ENCODE measurements around the gene VPS26C. TPM values are rescaled to one million over a fixed set of nuclear protein-coding genes. Genes with fewer than 3 reads are reported as not detected.

VPS26C gene
- total RNA-seq, 1 experiment from 2014 or later, result 42.1 TPM

DNA sequence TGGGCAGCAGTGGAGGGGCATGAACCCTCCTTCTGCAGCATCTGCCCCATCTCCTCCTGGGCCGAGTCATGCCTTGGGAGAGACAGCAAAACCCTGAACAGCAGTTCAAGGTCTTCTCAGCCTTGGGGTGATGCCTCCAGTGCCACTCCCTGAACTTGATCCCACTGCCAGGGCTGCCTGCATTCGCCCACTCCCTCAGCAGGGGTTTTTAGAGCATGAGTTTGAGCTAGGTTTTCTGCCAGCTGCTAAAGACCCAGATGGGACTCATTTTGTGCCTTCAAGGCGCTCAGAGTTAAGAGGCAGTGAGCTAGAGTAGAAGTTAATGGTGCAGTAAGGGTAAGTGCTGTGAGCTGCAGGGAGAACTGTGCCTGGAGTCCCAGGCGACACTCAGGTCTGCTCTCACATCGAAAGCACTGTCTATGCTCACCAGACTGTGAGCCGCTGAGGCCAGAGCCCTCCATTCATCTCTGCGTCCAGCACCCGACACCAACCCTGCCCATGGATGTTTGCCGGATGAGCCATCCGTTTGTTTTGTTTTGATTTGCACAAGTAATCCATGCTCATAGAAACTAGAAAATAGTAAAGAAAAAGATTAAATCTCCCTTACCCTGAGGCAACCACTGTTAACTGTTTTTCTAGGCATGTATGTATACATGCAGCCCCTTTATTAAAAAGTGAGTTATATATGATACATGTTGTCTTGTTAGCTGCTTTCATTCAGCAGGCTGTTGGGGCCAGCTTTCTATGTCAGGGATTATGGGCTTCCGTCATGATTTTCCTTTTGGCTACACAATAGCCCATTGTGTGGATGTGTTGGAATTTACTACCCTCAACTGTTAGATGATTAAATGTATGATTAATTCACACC is 67.8 kb downstream of the VPS26C start:
- Histone ChIP-seq H3K9ac (ENCODE audit: low read length) (peak overlapping the region; percentile 59), H3K9me3 (ENCODE audit: control insufficient read depth in 1 of 2, insufficient read depth in 1 of 2, low read depth in 1 of 2, low read length in 2 of 2) (no peaks in the 10 kb centered on the region)

More for the DNA sequence above, 67.8 kb downstream of the VPS26C start:
- Histone ChIP-seq H3K36me3 (ENCODE audit: control insufficient read depth in 1 of 2, insufficient read depth in 2 of 2, low read length in 2 of 2) (peaks cover 18 to 24% of the 10 kb centered on the region in 2 experiments; a peak in 3 of 4 replicates), H3K27me3 (ENCODE audit: insufficient read depth, low read length) (no peaks in the 10 kb centered on the region), H3K79me2 (ENCODE audit: insufficient read depth, low read length) (no peaks in the 10 kb centered on the region), H3K27ac (ENCODE audit: low read depth, low read length) (peak overlapping the region; percentile 70), H3K4me2 (ENCODE audit: low read length) (peak overlapping the region; percentile 71), H3K4me1 (ENCODE audit: control insufficient read depth in 1 of 2, insufficient read depth in 2 of 2, low read length in 2 of 2) (peaks cover 20 to 58% of the 10 kb centered on the region in 2 experiments), H2AFZ (ENCODE audit: low read depth, low read length, poor library complexity, severe bottlenecking) (no peak overlapping the region), H3K4me3 (replicated peaks in 1 of 2; ENCODE audit: low read depth in 1 of 2, low read length in 2 of 2) (peak overlapping the region in 1 of 2 experiments; percentile 30; a peak in 1 of 4 replicates), H3K9me2 (ENCODE audit: insufficient read depth) (no peaks in the 10 kb centered on the region), H4K20me1 (ENCODE audit: insufficient read depth) (no peaks in the 10 kb centered on the region)
- CTCF ChIA-PET, result no interaction called here
- POLR2A ChIA-PET, result no interaction called here
- TF ChIP-seq, protein P1, sequence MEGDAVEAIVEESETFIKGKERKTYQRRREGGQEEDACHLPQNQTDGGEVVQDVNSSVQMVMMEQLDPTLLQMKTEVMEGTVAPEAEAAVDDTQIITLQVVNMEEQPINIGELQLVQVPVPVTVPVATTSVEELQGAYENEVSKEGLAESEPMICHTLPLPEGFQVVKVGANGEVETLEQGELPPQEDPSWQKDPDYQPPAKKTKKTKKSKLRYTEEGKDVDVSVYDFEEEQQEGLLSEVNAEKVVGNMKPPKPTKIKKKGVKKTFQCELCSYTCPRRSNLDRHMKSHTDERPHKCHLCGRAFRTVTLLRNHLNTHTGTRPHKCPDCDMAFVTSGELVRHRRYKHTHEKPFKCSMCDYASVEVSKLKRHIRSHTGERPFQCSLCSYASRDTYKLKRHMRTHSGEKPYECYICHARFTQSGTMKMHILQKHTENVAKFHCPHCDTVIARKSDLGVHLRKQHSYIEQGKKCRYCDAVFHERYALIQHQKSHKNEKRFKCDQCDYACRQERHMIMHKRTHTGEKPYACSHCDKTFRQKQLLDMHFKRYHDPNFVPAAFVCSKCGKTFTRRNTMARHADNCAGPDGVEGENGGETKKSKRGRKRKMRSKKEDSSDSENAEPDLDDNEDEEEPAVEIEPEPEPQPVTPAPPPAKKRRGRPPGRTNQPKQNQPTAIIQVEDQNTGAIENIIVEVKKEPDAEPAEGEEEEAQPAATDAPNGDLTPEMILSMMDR (IDR thresholded peaks at IDR 0.05 in 2 of 3, conservative IDR thresholded peaks at IDR 0.05 in 1 of 3; ENCODE audit: borderline replicate concordance in 1 of 3, insufficient read depth in 1 of 3, low read depth in 2 of 3, low read length in 2 of 3), result no peak
- no peak for TF ChIP-seq CBX3 (IDR thresholded peaks at IDR 0.05; ENCODE audit: low read depth)
- TF ChIP-seq, protein P2, sequence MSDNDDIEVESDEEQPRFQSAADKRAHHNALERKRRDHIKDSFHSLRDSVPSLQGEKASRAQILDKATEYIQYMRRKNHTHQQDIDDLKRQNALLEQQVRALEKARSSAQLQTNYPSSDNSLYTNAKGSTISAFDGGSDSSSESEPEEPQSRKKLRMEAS (IDR thresholded peaks at IDR 0.05), result 0 out of 2 replicates have a peak, but pooled peaks have one; percentile 48
- TF ChIP-seq RAD21 (IDR thresholded peaks at IDR 0.05; ENCODE audit: low read depth), result no peak
- TF ChIP-seq EGR1 (IDR thresholded peaks at IDR 0.05; ENCODE audit: low read depth), result peak; percentile 27; the same call in 1 of the 2 replicates
- peak; percentile 10 for TF ChIP-seq SP1 (IDR thresholded peaks at IDR 0.05; ENCODE audit: low read depth)
- peak; percentile 29; the same call in 1 of the 2 replicates for TF ChIP-seq JUND (IDR thresholded peaks at IDR 0.05)
- RAD21 ChIA-PET (ENCODE audit: low non-redundant PET in 1 of 2, low total read pairs in 2 of 2, uncharacterized antibody in 2 of 2, unreplicated experiment in 2 of 2), result no interaction called here
- ATAC-seq (peak; percentile 85), DNase-seq (ENCODE audit: low read depth, low spot score) (peak; percentile 66)
- intact Hi-C loops (cut with micrococcal nuclease), result no loop called here
- no TSS peak for BruUV-seq (replicated peaks)
